ENCODE measurements around the gene SCN4A. TPM values are rescaled to one million over a fixed set of nuclear protein-coding genes. Genes with fewer than 3 reads are reported as not detected.

Gene SCN4A
- total and polyA plus RNA-seq, 2 donors, result 0.19 to 0.46 TPM

DNA sequence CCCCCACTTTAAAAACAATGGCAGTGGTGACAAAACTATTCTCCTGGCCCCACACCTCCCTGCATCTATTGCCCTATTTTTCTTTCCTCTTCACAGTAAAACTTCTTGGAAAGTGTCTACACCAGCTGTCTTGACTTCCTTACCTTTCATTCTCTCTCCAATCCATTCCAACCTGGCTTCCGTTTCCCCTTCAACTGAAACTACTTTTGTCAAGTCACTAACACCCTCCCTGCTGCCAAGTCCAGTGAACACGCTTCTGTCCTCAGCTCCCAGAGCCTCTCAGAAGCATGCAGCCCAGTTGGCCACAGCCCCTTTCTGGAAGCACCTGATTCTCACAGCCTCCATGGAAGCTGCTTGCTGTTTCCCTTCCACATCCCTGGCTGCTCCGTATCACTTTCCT lies 4.0 kb upstream of the SCN4A start:
- Histone ChIP-seq H3K36me3 (ENCODE audit: control insufficient read depth in 2 of 2, insufficient read depth in 2 of 2, low read length in 1 of 2) (no peaks in the 10 kb centered on the region), H3K9me3 (ENCODE audit: control insufficient read depth in 2 of 2, insufficient read depth in 1 of 2, low read length in 1 of 2) (no peaks in the 10 kb centered on the region), H3K4me1 (ENCODE audit: control insufficient read depth in 2 of 2, insufficient read depth in 2 of 2, low read length in 2 of 2) (peaks cover 0 to 3% of the 10 kb centered on the region in 2 donors), H3K4me3 (ENCODE audit: low read length in 2 of 2) (no peak overlapping the region), H3K27ac (ENCODE audit: low read depth in 1 of 2, low read length in 1 of 2) (no peak overlapping the region), H3K27me3 (ENCODE audit: control insufficient read depth in 2 of 2, insufficient read depth in 1 of 2, low read length in 1 of 2) (no peaks in the 10 kb centered on the region)
- no peak for DNase-seq (ENCODE audit: low read depth in 6 of 9, low spot score in 9 of 9)
- 74% methylated on average over 3 of the region's 3 CpGs for WGBS

DNA sequence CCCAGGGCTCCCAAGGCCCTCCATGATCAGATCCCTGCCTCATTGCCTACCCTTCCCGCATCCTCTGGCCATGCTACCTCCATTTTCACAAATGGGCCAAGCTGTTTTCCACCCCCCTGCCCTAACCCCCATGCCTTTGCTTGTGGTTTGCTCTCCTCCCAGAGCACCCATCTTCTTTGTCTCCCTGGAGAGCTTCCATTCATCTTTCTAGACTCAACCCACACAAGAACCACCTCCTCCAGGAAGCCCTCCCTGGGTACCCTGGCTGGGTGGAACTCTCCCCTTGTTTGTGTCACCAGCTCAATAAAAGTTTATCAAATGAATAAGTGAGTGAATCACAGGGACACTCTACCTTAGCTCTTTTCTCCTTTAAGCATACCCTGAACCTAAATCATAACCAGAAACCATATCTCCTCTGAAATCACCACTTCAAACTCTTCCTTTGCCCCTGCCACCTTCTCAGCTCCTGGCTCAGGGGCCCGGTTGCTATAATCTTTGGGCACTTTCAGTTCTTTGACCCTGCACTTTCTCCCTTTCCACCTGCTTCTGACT lies 2.9 kb upstream of the SCN4A start:
- DNase-seq (ENCODE audit: low read depth in 6 of 9, low spot score in 9 of 9), result no peak
- no peaks in the 10 kb centered on the region for H3K9me3 ChIP-seq (ENCODE audit: control insufficient read depth in 2 of 2, insufficient read depth in 1 of 2, low read length in 1 of 2)
- H3K4me3 ChIP-seq (ENCODE audit: low read length in 2 of 2), result no peak overlapping the region
- H3K36me3 ChIP-seq (ENCODE audit: control insufficient read depth in 2 of 2, insufficient read depth in 2 of 2, low read length in 1 of 2), result no peaks in the 10 kb centered on the region
- no peaks in the 10 kb centered on the region for H3K27me3 ChIP-seq (ENCODE audit: control insufficient read depth in 2 of 2, insufficient read depth in 1 of 2, low read length in 1 of 2)
- WGBS, result 79% methylated on average over 2 of the region's 2 CpGs
- peaks cover 0 to 3% of the 10 kb centered on the region in 2 donors for H3K4me1 ChIP-seq (ENCODE audit: control insufficient read depth in 2 of 2, insufficient read depth in 2 of 2, low read length in 2 of 2)
- H3K27ac ChIP-seq (ENCODE audit: low read depth in 1 of 2, low read length in 1 of 2), result no peak overlapping the region

DNA sequence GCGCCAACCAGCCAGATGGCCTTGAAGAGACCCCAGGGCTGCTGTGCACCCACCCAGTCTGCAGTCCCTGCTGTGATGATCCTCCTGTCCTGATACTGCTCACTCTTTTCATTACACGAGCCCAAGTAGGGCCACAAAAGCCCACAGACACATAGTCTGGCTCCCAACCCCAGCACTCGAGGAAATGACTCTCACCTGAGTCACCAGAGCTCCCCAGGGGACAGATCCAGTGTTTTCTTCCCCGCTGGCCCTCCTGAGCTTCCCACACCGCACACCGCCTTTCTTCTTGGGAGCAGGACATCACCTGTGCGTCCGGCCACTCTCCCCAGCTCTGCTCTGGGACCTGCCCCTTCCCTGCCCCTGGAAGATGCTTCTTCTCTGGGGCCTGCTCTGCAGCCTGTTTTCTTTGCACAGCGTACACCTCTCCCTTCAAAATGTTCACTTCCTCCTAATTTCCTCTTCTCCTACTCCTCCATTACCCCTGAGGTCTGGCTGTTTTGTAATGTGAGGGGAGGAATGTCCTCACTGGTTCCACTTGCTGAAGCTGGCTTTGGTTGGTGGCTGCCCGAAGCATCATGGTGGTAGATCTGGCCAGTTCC lies 2.0 kb upstream of the SCN4A start:
- WGBS, result 97% methylated on average over 10 of the region's 10 CpGs
- Histone ChIP-seq H3K4me1 (ENCODE audit: control insufficient read depth in 2 of 2, insufficient read depth in 2 of 2, low read length in 2 of 2) (peaks cover 0 to 3% of the 10 kb centered on the region in 2 donors), H3K9me3 (ENCODE audit: control insufficient read depth in 2 of 2, insufficient read depth in 1 of 2, low read length in 1 of 2) (no peaks in the 10 kb centered on the region), H3K36me3 (ENCODE audit: control insufficient read depth in 2 of 2, insufficient read depth in 2 of 2, low read length in 1 of 2) (no peaks in the 10 kb centered on the region), H3K4me3 (ENCODE audit: low read length in 2 of 2) (no peak overlapping the region), H3K27me3 (ENCODE audit: control insufficient read depth in 2 of 2, insufficient read depth in 1 of 2, low read length in 1 of 2) (no peaks in the 10 kb centered on the region), H3K27ac (ENCODE audit: low read depth in 1 of 2, low read length in 1 of 2) (no peak overlapping the region)
- no peak for DNase-seq (ENCODE audit: low read depth in 6 of 9, low spot score in 9 of 9)

DNA sequence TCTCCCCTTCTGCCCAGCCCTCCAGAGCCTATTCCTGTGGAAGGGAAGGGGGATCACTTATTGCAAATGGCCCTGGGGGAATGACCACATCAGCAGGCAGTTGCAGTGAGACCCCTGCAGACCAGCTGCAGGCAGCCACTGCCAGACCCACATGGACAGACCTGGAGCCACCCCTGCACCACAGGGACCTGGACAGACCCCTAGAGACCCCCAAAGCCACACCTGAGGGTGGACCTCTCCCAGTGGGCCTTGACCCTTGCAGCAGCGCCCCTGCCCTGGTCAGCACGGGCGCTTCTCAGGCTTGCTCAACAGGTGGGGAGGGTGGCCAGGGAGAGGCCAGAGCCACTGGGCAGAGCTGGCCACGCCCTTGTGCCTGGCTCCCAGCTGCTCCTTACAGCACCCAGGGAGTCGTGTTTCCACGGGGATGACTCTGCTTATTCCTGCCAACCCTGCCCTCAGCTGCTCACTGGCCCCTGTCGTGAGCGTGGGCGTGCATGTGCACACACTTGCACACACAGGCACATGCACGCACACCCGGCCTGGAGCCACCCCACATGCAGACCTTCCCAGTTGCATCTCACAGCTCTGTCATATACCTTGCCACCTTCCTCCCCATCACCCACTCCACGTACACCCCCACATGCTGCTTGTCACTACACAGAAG lies 1.3 kb upstream of the SCN4A start:
- Histone ChIP-seq H3K27me3 (ENCODE audit: control insufficient read depth in 2 of 2, insufficient read depth in 1 of 2, low read length in 1 of 2) (no peaks in the 10 kb centered on the region), H3K4me1 (ENCODE audit: control insufficient read depth in 2 of 2, insufficient read depth in 2 of 2, low read length in 2 of 2) (peaks cover 0 to 3% of the 10 kb centered on the region in 2 donors), H3K9me3 (ENCODE audit: control insufficient read depth in 2 of 2, insufficient read depth in 1 of 2, low read length in 1 of 2) (no peaks in the 10 kb centered on the region), H3K36me3 (ENCODE audit: control insufficient read depth in 2 of 2, insufficient read depth in 2 of 2, low read length in 1 of 2) (no peaks in the 10 kb centered on the region), H3K27ac (ENCODE audit: low read depth in 1 of 2, low read length in 1 of 2) (no peak overlapping the region), H3K4me3 (ENCODE audit: low read length in 2 of 2) (no peak overlapping the region)
- no peak for DNase-seq (ENCODE audit: low read depth in 6 of 9, low spot score in 9 of 9)
- 93% methylated on average over 12 of the region's 12 CpGs for WGBS

DNA sequence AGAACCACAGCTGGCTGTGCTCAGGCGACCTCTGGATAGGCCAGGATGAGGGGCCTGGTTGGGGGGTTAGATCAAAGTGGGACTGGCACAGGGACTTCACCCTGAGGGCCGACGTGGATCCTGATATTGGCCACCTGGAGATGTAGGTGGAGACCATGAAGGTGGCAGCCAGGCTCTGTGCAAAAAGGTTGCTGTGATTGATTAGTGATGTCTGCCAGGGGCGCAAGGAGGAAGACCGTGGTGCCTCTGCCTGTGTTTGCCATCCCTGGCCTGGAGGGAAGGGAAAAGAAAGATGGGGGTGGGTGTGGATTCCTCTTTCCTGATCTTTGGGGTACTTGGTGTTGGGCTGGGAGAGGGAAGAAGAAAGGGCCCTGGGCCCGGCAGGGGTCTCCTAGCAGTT lies 529 bp upstream of the SCN4A start:
- Histone ChIP-seq H3K36me3 (ENCODE audit: control insufficient read depth in 2 of 2, insufficient read depth in 2 of 2, low read length in 1 of 2) (no peaks in the 10 kb centered on the region), H3K9me3 (ENCODE audit: control insufficient read depth in 2 of 2, insufficient read depth in 1 of 2, low read length in 1 of 2) (no peaks in the 10 kb centered on the region), H3K27ac (ENCODE audit: low read depth in 1 of 2, low read length in 1 of 2) (no peak overlapping the region), H3K4me3 (ENCODE audit: low read length in 2 of 2) (no peak overlapping the region), H3K27me3 (ENCODE audit: control insufficient read depth in 2 of 2, insufficient read depth in 1 of 2, low read length in 1 of 2) (no peaks in the 10 kb centered on the region), H3K4me1 (ENCODE audit: control insufficient read depth in 2 of 2, insufficient read depth in 2 of 2, low read length in 2 of 2) (peaks cover 0 to 3% of the 10 kb centered on the region in 2 donors)
- DNase-seq (ENCODE audit: low read depth in 6 of 9, low spot score in 9 of 9), result no peak
- WGBS, result 98% methylated on average over 6 of the region's 6 CpGs

DNA sequence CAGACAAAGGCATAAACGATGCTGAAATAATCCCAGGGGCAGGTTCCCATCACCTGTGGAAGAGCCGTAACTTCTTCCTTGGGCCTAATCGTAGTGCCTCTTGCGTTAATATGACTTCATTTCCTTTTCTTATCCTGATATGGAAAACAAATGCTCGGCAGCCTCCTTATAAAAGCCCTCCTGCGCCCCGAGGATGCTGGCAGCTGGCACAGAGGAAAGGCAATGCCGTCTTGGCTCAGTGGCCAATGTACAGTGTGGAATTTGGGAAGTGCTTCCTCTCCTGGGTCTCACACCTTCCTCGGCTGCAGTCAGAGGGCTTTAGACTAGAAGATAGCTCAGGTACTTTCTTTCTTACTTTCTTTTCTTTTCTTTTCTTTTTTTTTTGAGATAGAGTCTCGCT lies 3.4 kb downstream of the SCN4A start:
- no peak overlapping the region for H3K4me3 ChIP-seq (ENCODE audit: low read length in 2 of 2)
- H3K9me3 ChIP-seq (ENCODE audit: control insufficient read depth in 2 of 2, insufficient read depth in 1 of 2, low read length in 1 of 2), result no peaks in the 10 kb centered on the region
- no peaks in the 10 kb centered on the region for H3K36me3 ChIP-seq (ENCODE audit: control insufficient read depth in 2 of 2, insufficient read depth in 2 of 2, low read length in 1 of 2)
- DNase-seq (ENCODE audit: low read depth in 6 of 9, low spot score in 9 of 9), result no peak
- 95% methylated on average over 10 of the region's 10 CpGs for WGBS
- peaks cover 0 to 13% of the 10 kb centered on the region in 2 donors for H3K4me1 ChIP-seq (ENCODE audit: control insufficient read depth in 2 of 2, insufficient read depth in 2 of 2, low read length in 2 of 2)
- no peaks in the 10 kb centered on the region for H3K27me3 ChIP-seq (ENCODE audit: control insufficient read depth in 2 of 2, insufficient read depth in 1 of 2, low read length in 1 of 2)
- H3K27ac ChIP-seq (ENCODE audit: low read depth in 1 of 2, low read length in 1 of 2), result no peak overlapping the region

DNA sequence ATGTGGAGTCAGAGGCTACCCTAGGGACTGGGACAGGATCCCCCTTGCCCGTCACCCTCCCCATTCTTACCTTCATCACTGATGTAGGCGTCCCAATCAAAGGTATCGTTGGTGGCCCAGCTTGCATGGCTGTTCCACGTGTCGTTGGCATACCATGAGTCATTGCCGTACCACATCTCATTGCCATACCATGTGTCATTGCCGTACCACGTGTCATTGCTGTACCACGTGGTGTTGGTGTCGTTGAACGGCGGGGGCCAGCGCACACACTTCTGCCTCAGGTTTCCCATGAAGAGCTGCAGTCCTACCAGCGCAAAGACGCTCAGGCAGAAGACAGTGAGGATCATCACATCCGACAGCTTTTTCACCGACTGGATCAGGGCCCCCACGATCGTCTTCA lies 4.8 kb downstream of the SCN4A start:
- Histone ChIP-seq H3K4me1 (ENCODE audit: control insufficient read depth in 2 of 2, insufficient read depth in 2 of 2, low read length in 2 of 2) (peaks cover 0 to 13% of the 10 kb centered on the region in 2 donors), H3K27me3 (ENCODE audit: control insufficient read depth in 2 of 2, insufficient read depth in 1 of 2, low read length in 1 of 2) (no peaks in the 10 kb centered on the region), H3K27ac (ENCODE audit: low read depth in 1 of 2, low read length in 1 of 2) (no peak overlapping the region), H3K36me3 (ENCODE audit: control insufficient read depth in 2 of 2, insufficient read depth in 2 of 2, low read length in 1 of 2) (no peaks in the 10 kb centered on the region), H3K9me3 (ENCODE audit: control insufficient read depth in 2 of 2, insufficient read depth in 1 of 2, low read length in 1 of 2) (no peaks in the 10 kb centered on the region), H3K4me3 (ENCODE audit: low read length in 2 of 2) (no peak overlapping the region)
- DNase-seq (ENCODE audit: low read depth in 6 of 9, low spot score in 9 of 9), result no peak
- WGBS, result 97% methylated on average over 19 of the region's 19 CpGs

DNA sequence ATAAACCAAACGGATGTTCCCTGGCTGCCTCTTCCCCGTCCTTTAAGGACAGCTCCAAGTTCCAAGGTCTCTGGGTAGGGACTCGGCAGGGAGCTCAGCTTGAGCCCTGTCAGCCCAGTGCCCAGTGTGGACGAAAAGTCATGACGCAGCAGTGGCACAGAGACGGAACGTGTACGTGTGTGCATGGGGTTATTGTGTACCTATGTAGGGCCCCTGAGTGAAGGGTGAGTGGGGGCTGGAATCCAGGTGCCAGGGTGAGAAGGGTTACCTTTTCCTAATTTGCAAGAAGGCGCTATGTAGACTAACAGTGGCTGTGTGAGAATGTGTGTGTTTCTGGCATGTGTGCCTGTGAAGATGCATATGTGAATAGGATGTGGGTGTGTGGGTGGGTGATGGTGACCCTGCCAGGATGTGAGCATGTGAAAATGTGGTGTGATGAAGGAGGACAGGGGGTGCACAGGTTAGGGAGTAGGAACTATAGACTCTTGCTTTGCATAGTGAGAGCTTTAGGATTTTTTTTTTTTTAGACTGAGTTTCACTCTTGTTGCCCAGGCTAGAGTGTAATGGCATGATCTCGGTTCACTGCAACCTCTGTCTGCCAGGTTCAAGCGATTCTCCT lies 6.0 kb downstream of the SCN4A start:
- Histone ChIP-seq H3K4me3 (ENCODE audit: low read length in 2 of 2) (no peak overlapping the region), H3K36me3 (ENCODE audit: control insufficient read depth in 2 of 2, insufficient read depth in 2 of 2, low read length in 1 of 2) (no peaks in the 10 kb centered on the region), H3K9me3 (ENCODE audit: control insufficient read depth in 2 of 2, insufficient read depth in 1 of 2, low read length in 1 of 2) (no peaks in the 10 kb centered on the region), H3K27me3 (ENCODE audit: control insufficient read depth in 2 of 2, insufficient read depth in 1 of 2, low read length in 1 of 2) (no peaks in the 10 kb centered on the region), H3K27ac (ENCODE audit: low read depth in 1 of 2, low read length in 1 of 2) (peak overlapping the region in 1 of 2 donors; percentile 5), H3K4me1 (ENCODE audit: control insufficient read depth in 2 of 2, insufficient read depth in 2 of 2, low read length in 2 of 2) (peaks cover 0 to 13% of the 10 kb centered on the region in 2 donors)
- 92% methylated on average over 11 of the region's 11 CpGs for WGBS
- DNase-seq (ENCODE audit: low read depth in 6 of 9, low spot score in 9 of 9), result peak in 2 of 9 donors; percentile 42 to 71

DNA sequence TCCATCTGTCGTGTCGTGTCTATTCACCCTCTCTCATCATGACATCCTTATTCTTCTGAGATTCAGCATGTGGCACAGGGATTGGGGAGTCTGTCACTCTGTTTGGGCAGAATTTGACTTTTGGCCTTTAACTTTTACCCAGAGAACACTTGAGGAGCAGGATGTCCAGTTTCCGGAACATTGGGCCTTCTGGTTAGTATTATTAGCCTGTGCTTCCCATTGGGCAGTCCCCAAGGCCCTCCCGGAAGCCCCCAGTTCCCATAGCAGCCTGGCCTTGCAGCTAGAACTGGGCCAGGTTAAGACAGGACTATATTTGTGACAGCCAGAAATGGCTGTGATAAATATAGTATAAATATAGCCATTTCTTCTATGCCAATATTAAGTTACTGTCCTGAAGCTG lies 9.6 kb downstream of the SCN4A start:
- no peaks in the 10 kb centered on the region for H3K27me3 ChIP-seq (ENCODE audit: control insufficient read depth in 2 of 2, insufficient read depth in 1 of 2, low read length in 1 of 2)
- peaks cover 0 to 5% of the 10 kb centered on the region in 2 donors for H3K9me3 ChIP-seq (ENCODE audit: control insufficient read depth in 2 of 2, insufficient read depth in 1 of 2, low read length in 1 of 2)
- no peak overlapping the region for H3K4me3 ChIP-seq (ENCODE audit: low read length in 2 of 2)
- H3K4me1 ChIP-seq (ENCODE audit: control insufficient read depth in 2 of 2, insufficient read depth in 2 of 2, low read length in 2 of 2), result peaks cover 0 to 23% of the 10 kb centered on the region in 2 donors
- no peaks in the 10 kb centered on the region for H3K36me3 ChIP-seq (ENCODE audit: control insufficient read depth in 2 of 2, insufficient read depth in 2 of 2, low read length in 1 of 2)
- no peak for DNase-seq (ENCODE audit: low read depth in 6 of 9, low spot score in 9 of 9)
- no peak overlapping the region for H3K27ac ChIP-seq (ENCODE audit: low read depth in 1 of 2, low read length in 1 of 2)
- 97% methylated on average over 4 of the region's 4 CpGs for WGBS

Data from thymus (tissue), 11 donors.